Right lung (tissue), 5 donors: ENCODE measurements around the gene ABCC2. TPM values are rescaled to one million over a fixed set of nuclear protein-coding genes. Genes with fewer than 3 reads are reported as not detected.

Source experiments
- DNase-seq, 2 donors: peaks; one replicate each; pipeline ENCODE4 v3.0.0-alpha.2; 2013
- polyA plus RNA-seq, 5 donors: library from polyadenylated mRNA; unstranded; fragments of 120-200 nt; gene quantifications; one replicate each; pipeline versions ENCODE4 v1.2.1 to v1.2.3, GENCODE V29; 2013; ENCODE audit warnings: inconsistent platforms in 1 of 5, low replicate concordance in 1 of 5; ENCODE audit not compliant: insufficient read length in 5 of 5, insufficient read depth in 1 of 5

The ABCC2 gene
- polyA plus RNA-seq, 5 donors: 0.78 to 1.5 (median 1.2) TPM

DNA sequence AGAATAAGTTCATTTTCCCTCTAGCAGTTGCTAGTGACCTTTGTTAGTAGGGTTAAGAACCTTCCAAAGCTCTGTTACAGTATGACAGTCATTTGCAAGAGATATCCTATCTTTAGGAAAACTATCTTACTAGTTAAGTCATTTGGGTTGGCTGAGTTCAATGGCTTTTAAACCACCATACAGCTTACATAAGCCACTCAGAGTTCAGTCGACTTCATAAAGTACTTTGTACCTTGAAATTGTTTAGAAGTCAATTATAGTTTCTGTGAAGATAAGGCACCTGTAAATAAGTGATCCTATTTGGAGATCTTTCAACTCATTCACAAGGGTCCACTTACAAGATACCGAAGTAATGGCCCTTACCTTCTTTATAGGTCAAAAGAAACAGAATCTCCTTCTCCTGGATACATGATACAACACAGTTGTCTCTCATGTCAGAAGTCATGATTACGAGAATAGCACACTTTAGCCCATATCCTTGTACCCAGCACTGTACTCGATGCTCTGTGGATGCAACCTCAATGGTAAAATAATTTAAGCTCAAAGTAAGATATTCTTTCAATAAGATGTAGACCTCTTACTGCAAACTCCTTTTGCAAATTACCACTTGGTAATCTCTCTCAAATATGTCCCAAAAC, 11.9 kb upstream of the ABCC2 start:
- DNase-seq: no peak

- no peak for DNase-seq
Measured at GRCh38 chr10:99775850-99776249, 6.6 kb upstream of the ABCC2 start.

DNA sequence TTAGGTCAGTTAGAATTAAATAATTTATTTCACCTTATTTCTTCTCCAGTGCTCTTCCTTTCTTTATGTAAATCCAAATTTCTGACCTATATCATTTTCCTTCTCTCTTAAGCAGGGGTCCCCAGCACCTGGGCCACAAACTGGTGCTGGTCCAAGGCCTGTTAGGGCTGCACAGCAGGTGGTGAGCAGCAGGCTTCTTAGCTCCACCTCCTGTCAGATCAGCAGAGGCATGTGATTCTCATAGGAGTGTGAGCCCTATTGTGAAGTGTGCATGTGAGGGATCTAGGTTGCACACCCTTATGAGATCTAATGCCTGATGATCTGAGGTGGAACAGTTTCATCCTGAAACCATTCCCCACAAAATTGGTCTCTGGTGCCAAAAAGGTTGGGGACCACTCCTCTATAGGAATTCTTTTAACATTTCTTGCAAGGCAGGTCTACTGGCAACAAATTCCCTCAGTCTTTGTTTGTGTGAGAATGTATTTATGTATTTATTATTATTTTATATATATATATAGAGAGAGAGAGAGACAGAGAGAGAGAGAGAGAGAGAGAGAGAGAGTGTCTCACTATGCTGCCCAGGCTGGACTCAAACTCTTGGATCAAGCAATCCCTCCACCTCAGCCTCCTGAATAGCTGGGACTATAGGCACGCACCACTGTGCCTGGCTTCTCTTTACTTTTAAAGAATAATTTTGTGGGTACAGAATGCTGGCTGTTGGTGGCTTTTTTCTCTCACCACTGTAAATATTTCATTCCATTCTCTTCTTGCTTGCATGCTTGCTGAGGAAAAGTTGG, 4.3 kb upstream of the ABCC2 start:
- no peak for DNase-seq

DNA sequence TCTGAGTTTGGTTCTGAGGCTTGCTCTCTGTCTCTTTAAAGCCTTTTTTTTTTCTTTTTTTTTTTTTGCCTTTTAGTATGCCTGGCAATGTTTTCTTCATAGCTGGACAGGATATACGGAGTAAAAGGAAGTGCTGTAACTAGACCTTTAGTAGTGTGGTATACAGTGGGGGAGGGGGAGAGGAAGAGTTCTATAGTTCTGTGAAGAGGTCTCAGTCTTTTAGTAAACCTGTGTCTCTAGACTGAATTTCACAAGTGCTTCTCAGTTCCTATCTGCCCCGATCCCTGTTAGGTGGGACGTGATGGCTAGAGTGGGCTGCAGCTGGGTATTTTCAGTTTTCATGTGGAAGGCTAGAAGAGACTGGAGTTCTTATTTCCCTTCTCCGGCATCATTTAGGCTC, 3.1 kb upstream of the ABCC2 start:
- DNase-seq: peak in 1 of 2 donors; percentile 17

DNA sequence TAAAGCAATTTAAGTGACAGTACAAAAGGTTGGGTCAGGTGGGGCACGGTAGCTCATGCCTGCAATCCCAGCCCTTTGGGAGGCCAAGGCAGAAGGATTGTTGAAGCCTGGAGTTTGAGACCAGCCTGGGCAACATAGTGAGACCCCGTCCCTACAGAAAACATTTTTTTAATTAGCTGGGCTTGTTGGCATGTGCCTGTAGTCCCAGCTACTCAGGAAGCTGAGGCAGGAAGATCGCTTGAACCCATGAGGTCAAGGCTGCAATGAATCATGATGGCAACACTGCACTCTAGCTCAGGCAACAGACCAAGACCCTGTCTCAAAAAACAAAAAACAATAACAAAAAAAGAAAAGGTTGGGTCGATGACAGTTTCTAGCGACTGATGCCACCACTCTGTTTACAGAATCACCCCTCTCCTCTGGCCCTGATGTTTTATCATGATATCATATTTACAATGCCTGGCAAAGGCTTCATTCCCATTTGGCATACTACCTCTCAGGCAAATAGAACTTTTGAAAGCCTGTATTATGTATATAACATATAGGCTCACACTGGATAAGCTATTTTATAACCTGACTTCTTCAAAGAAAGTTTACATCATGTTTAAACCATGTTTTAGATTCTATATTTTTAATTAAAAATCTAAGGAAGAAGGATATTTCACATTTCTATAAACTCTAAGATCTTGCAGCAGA, 558 bp upstream of the ABCC2 start:
- DNase-seq: no peak

DNA sequence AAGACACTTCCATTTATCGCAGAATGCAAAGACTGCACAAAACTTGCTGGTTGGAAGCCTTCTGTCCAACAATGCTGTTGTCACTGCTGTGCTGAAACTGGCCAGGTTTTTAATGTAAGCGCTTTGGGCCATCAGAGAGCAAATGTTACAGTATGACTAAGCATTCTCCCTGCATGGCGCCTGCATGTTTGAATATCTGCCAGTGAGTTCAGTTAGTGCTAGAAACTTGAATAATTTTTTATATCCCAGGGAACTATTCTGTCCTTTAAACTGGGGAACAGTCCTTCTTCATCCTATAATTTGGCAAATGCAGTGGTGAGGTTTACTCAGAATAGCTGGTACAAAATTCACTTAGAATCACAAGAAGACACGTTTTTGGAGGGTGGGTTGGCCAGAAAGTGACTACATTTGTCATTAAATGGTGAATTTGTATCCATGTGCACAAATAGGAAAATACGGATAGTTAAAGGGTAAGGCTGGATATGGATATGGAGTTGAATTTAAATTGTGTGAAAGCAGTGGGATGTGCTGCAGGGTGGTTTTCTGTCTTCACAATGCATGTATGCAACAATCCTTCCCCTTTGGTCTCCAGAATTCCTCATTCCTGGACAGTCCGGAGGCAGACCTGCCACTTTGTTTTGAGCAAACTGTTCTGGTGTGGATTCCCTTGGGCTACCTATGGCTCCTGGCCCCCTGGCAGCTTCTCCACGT, 1.7 kb downstream of the ABCC2 start:
- no peak for DNase-seq

DNA sequence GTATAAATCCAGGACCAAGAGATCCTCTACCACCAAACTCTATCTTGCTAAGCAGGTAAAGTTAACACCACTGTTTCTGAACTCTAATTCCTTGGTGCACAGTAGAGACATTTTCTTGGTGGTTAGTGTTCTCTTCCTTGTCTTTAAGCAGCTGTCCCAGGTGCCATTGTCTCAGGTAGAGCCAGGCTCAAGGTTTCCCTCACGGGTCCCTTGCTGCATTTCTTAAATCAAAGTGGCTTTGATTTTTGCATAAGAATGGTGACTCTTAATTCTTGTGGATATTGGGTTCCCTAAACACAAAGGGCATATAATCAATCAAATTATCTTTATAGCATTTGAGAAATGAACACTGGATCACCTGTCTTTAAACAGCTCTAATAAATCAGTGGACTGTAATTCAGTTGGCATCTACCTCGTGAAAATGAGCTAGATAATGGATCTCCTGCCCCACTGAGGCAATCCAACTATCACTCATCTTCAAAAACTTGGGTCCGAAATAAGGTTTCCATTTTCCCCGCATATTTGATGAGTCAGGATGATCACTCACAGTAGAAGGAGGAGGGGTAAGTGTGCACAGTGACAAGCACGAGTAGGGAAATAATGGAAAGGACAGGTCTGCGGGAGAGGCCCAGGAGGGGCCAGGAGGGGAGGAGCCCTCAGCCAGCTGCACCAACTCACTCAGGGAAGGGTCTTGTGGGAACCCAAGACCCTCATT, 2.4 kb downstream of the ABCC2 start:
- no peak for DNase-seq

- no peak for DNase-seq
Measured at GRCh38 chr10:99785646-99786045, 3.2 kb downstream of the ABCC2 start.

- no peak for DNase-seq
Measured at GRCh38 chr10:99787311-99787710, 4.9 kb downstream of the ABCC2 start.

DNA sequence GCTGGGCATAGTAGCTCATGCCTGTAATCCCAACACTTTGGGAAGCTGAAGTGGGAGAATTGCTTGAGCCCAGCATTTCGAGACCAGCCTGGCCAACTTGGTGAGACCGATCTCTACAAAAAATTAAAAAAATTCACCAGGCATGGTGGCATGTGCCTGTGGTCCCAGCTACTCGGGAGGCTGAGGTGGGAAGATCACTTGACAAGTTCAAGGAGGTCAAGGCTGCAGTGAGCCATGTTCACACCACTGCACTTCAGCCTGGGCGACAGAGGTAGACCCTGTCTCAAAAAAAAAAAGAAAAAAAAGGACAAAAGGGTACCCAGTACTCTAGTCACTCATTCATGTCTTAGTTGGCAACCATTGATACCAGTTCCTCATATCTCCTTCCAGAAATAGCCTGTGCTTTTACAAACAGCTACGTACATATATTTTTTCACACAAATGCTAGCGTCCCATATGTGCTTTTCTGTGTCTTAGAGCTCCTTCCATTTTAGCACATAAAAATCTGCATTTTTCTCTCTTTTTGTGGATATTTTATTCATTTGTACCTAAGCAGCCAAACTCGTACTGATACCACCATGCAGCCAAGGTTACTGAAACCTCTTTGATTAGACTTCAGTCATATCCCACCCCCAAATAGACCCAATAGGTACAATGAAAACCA, 5.5 kb downstream of the ABCC2 start:
- no peak for DNase-seq

DNA sequence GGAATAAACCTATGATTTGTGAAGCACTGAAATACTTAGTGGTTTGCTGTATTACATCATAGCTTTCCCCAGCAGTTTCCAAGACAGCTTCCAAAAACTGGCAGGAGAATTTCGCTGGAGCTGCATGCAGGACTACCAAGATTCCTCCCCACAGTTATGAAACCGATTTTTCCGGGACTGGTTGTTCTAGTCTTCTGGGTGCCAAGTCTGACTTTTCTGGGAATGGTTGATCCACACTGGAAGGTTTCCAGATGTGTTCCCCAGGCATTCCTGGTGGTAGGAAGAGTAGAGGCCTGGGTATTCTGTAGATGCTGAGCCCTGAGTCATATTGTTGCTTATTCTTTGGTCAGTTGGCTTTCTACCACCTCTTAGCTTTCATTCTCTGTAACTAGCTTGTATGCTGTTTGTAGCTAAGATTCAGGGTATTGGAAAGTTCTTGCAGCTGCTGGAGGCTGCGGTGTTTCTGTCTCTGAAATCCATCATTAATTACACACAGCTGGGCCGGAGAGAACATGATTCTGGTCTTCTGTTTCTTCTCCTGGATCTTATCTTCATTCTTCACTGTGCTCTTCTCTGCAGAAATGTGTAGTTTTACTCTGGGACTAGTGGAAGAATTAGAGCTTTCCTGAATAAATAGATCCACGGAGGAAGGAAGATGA, 6.3 kb downstream of the ABCC2 start:
- no peak for DNase-seq

DNA sequence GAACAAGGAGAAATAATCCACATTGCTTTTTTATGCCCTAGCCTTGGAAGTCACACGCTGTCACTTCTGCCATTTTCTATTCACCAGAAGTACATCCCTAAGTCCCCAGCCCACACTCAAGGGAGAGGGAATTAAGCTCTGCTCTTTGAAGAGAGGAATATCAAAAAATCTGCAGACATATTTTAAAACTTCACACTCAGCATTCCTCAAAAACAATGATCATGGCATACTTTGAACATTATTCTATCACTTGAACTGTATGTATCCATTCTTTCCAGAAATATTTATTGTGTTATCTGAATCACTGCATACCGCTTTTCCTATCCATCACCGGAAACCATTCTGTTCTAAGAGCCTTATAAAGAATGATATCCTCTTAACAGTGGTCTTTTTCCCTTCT, 9.4 kb downstream of the ABCC2 start:
- DNase-seq: no peak

- no peak for DNase-seq
Measured at GRCh38 chr10:99793819-99794218, 11.4 kb downstream of the ABCC2 start.

DNA sequence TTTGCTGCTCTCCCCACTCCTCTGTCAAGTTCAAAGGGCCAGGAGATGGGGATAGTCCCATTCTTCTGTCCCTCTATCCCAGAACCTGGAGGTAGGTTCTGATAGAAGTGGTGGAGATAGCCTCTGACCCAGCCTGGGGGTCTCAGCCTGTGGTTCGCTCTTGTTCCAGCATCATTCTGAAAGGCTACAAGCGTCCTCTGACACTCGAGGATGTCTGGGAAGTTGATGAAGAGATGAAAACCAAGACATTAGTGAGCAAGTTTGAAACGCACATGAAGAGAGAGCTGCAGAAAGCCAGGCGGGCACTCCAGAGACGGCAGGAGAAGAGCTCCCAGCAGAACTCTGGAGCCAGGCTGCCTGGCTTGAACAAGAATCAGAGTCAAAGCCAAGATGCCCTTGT, 14.5 kb downstream of the ABCC2 start:
- no peak for DNase-seq

DNA sequence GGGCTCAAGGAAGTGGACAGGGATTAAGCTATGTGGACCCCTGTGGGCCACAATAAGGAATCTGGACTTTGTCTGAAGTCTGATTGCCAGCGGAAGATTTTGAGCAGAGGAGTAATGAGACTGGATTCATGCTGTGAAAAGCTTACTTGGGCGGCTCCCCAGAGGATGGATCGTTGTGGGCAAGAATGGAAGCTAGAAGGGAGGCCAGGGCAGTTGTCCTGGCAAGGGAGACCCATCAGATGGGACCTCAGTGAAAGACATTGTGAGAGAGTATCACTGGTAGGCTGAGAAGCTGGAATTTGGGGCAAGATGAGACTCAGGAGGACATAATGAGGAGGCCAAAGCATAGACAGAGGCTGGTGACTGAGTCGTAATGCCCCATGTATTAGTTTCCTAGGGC, 15.6 kb downstream of the ABCC2 start:
- DNase-seq: no peak

DNA sequence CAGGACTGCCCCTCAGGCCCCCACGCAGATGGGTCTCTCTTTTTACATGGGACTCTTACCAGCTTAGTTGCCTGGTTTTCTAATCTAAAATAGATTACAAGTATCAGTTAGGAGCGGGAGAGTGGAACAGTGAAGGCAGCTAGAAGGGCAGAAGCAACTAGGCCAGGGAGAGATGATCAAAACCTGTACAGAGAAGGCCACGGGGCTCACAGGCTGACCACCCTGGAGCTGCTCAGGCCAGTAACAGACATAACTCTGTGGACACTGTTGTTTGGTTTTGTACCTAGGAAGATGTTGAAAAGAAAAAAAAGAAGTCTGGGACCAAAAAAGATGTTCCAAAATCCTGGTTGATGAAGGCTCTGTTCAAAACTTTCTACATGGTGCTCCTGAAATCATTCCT, 16.5 kb downstream of the ABCC2 start:
- DNase-seq: no peak

DNA sequence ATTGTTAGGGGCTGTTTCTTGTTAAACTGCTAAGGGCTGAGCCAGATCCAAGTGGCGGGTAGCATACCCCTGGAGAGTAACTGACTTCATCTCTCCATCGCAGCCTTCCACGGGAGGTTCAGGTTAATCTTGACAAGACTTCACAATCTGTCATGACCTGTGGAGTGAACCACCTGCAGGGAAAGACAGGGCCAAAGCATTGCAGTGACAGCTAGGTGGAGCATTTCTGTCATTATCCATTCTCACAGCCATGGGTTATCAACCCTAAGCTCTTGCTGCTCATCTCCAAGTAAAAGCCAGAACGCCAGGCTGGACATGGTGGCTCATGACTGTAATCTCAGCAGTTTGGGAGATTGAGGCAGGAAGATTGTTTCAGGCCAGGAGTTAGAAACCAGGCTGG, 17.2 kb downstream of the ABCC2 start:
- DNase-seq: no peak

- DNase-seq: no peak
Measured at GRCh38 chr10:99804471-99804870, 22.0 kb downstream of the ABCC2 start.

DNA sequence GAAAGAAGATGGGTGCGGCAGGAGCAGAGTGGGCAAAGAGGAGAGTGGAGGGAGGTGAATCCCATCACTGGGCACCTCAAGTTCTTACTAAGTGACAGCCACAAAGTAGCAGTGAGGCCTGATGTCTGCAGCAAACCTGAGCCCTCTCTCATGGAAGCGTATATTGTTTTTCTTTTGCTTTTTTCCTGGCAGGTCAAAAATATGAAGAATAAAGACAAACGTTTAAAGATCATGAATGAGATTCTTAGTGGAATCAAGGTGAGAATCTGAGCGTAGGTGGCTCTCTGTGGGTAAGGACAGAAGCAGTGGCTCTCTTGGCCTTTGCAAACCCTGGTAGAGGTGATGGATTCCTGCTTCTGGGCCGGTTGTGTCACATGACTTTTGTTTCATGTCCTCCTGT, 22.8 kb downstream of the ABCC2 start:
- no peak for DNase-seq

- DNase-seq: no peak
Measured at GRCh38 chr10:99806091-99806490, 23.7 kb downstream of the ABCC2 start.

DNA sequence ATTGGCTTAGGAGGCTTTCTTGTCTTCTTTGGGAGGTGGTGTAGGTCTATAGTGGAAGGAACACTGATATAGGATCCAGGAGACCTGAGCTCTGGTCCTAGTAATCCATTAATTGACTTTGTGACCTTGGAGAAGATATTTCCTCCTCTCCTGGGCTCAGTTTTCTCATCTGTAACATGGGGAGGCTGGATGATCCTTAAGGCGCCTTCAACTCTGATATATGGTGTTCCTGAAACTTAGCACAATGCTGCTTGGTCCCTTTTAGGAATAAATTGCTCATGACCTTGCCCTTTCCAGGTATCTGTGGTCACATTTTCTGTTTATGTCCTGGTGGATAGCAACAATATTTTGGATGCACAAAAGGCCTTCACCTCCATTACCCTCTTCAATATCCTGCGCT, 25.3 kb downstream of the ABCC2 start:
- DNase-seq: no peak
